Fibroblast of lung (primary cell): ENCODE results near the gene A3GALT2.

Experiments
- CTCF ChIP-seq, 2 donors: IDR thresholded peaks in 1 of 2; conservative IDR thresholded peaks in 1 of 2; 1 replicate in 1 of 2; 2 replicates in 1 of 2; pipeline ENCODE4 v1.5.1; 2011 to 2012; ENCODE audit warnings: low read length in 2 of 2, control low read depth in 1 of 2, inconsistent platforms in 1 of 2, low read depth in 1 of 2, mild to moderate bottlenecking in 1 of 2
- EZH2 ChIP-seq: IDR thresholded peaks from 2 replicates; pipeline ENCODE4 v1.5.1; 2012; ENCODE audit warnings: low read length, control low read depth, mild to moderate bottlenecking; ENCODE audit errors: missing control alignments

- TF ChIP-seq EZH2 (no peak), CTCF (conservative IDR thresholded peaks at IDR 0.05 in 1 of 2, IDR thresholded peaks at IDR 0.05 in 1 of 2; ENCODE audit: low read depth in 1 of 2, low read length in 2 of 2) (no peak)
These were observed 63.6 kb downstream of the A3GALT2 start for GRCh38 chr1:33257207-33257771.
